PC-3 (cell line): ENCODE measurements around the gene ST8SIA5.

Experiments
- CTCF ChIP-seq: fragments of 300-600 bp; sonication (generic); conservative IDR thresholded peaks from 2 replicates; pipeline ENCODE4 v1.5.1; 2017; ENCODE audit warnings: antibody characterized with exemption, low read depth, mild to moderate bottlenecking, low read length
- EZH2 ChIP-seq: fragments of 300-600 bp; sonication (generic); IDR thresholded peaks from one replicate; pipeline ENCODE4 v1.6.1; 2017; ENCODE audit warnings: antibody characterized with exemption, mild to moderate bottlenecking, low read length; ENCODE audit not compliant: unreplicated experiment
- EZH2phosphoT487 ChIP-seq: fragments of 300-600 bp; sonication (generic); IDR thresholded peaks from 2 replicates; pipeline ENCODE4 v1.6.1; 2018; ENCODE audit warnings: mild to moderate bottlenecking, antibody characterized with exemption, low read length, borderline replicate concordance

GRCh38 chr18:46761059-46761769 is 4.4 kb upstream of the ST8SIA5 start:
- TF ChIP-seq EZH2 (no peak), CTCF (no peak), EZH2phosphoT487 (no peak)
